ENCODE results near the gene CDC42BPB. TPM values are rescaled to one million over a fixed set of nuclear protein-coding genes. Genes with fewer than 3 reads are reported as not detected.
"Not testable (repeated sequence)": the region's sequence is repeated elsewhere in the genome, so short reads cannot be mapped to it uniquely, and the experiment has no call there.

The CDC42BPB gene
- total RNA-seq, 4 donors from 2014 or later, result 30.0 to 64.3 (median 32.6) TPM

GRCh38 chr14:102927878-102928411 is 129.4 kb downstream of the CDC42BPB start:
- no peaks in the 10 kb centered on the region for H3K36me3 ChIP-seq
- peaks cover 55 to 64% (median 60%) of the 10 kb centered on the region in 3 donors for H3K27me3 ChIP-seq
- H3K9me3 ChIP-seq, result no peaks in the 10 kb centered on the region
- ATAC-seq, result no peak
- DNase-seq, result no peak
- peak overlapping the region; percentile 34 to 61 (median 52) for H3K4me3 ChIP-seq
- H3K4me1 ChIP-seq, result peaks cover 14 to 17% of the 10 kb centered on the region in 2 donors
- TF ChIP-seq POLR2A (IDR thresholded peaks at IDR 0.05), result no peak
- no peak for TF ChIP-seq CTCF (IDR thresholded peaks at IDR 0.05 in 4 of 5, conservative IDR thresholded peaks at IDR 0.05 in 1 of 5)
- H3K27ac ChIP-seq, result no peak overlapping the region
- in situ Hi-C loops (cut with MboI; ENCODE audit: low sequenced_read_pairs in 4 of 4), result no loop called here
- intact Hi-C loops (cut with DNase I; ENCODE audit: low total_unique reads), result no loop called here

GRCh38 chr14:102927346-102927877 is 129.9 kb downstream of the CDC42BPB start:
- TF ChIP-seq POLR2A (IDR thresholded peaks at IDR 0.05) (no peak), CTCF (IDR thresholded peaks at IDR 0.05 in 4 of 5, conservative IDR thresholded peaks at IDR 0.05 in 1 of 5) (no peak)
- no peak overlapping the region for H3K27ac ChIP-seq
- H3K36me3 ChIP-seq, result no peaks in the 10 kb centered on the region
- DNase-seq (no peak), ATAC-seq (no peak)
- H3K9me3 ChIP-seq, result no peaks in the 10 kb centered on the region
- intact Hi-C loops (cut with DNase I; ENCODE audit: low total_unique reads) (no loop called here), in situ Hi-C loops (cut with MboI; ENCODE audit: low sequenced_read_pairs in 4 of 4) (no loop called here)
- peaks cover 60 to 68% (median 66%) of the 10 kb centered on the region in 3 donors for H3K27me3 ChIP-seq
- no peak overlapping the region for H3K4me3 ChIP-seq
- peaks cover 14 to 17% of the 10 kb centered on the region in 2 donors for H3K4me1 ChIP-seq

GRCh38 chr14:102926840-102927239 is 130.5 kb downstream of the CDC42BPB start:
- in situ Hi-C loops (cut with MboI; ENCODE audit: low sequenced_read_pairs in 4 of 4), result not testable (repeated sequence)
- peaks cover 14 to 17% of the 10 kb centered on the region in 2 donors for H3K4me1 ChIP-seq
- peaks cover 65 to 74% (median 71%) of the 10 kb centered on the region in 3 donors for H3K27me3 ChIP-seq

GRCh38 chr14:102926104-102926503 is 131.2 kb downstream of the CDC42BPB start:
- in situ Hi-C loops (cut with MboI; ENCODE audit: low sequenced_read_pairs in 4 of 4), result no loop called here
- H3K4me3 ChIP-seq, result no peak overlapping the region
- TF ChIP-seq POLR2A (IDR thresholded peaks at IDR 0.05), result no peak
- no peak for TF ChIP-seq CTCF (IDR thresholded peaks at IDR 0.05 in 4 of 5, conservative IDR thresholded peaks at IDR 0.05 in 1 of 5)
- intact Hi-C loops (cut with DNase I; ENCODE audit: low total_unique reads), result no loop called here
- DNase-seq (no peak), ATAC-seq (no peak)
- H3K27me3 ChIP-seq, result peaks cover 65 to 76% (median 75%) of the 10 kb centered on the region in 3 donors
- H3K4me1 ChIP-seq, result peaks cover 14 to 17% of the 10 kb centered on the region in 2 donors
- H3K9me3 ChIP-seq, result no peaks in the 10 kb centered on the region
- H3K27ac ChIP-seq, result no peak overlapping the region
- H3K36me3 ChIP-seq, result no peaks in the 10 kb centered on the region

More at GRCh38 chr14:102926840-102927239, 130.5 kb downstream of the CDC42BPB start:
- H3K27ac ChIP-seq; H3K36me3 ChIP-seq; H3K4me3 ChIP-seq; ATAC-seq; DNase-seq; H3K9me3 ChIP-seq; intact Hi-C loops (cut with DNase I; ENCODE audit: low total_unique reads): not testable (repeated sequence)

- Histone ChIP-seq H3K9me3 (no peaks in the 10 kb centered on the region), H3K27ac (no peak overlapping the region), H3K4me3 (no peak overlapping the region), H3K27me3 (peaks cover 62 to 76% (median 74%) of the 10 kb centered on the region in 3 donors), H3K4me1 (peaks cover 14 to 17% of the 10 kb centered on the region in 2 donors), H3K36me3 (no peaks in the 10 kb centered on the region)
- intact Hi-C loops (cut with DNase I; ENCODE audit: low total_unique reads) (no loop called here), in situ Hi-C loops (cut with MboI; ENCODE audit: low sequenced_read_pairs in 4 of 4) (no loop called here)
- TF ChIP-seq POLR2A (IDR thresholded peaks at IDR 0.05), result no peak
- no peak for TF ChIP-seq CTCF (IDR thresholded peaks at IDR 0.05 in 4 of 5, conservative IDR thresholded peaks at IDR 0.05 in 1 of 5)
- DNase-seq, result no peak
- no peak for ATAC-seq
Observed at GRCh38 chr14:102925646-102926045, 131.7 kb downstream of the CDC42BPB start.

Data from gastrocnemius medialis (tissue), 4 donors.